ENCODE results near the gene PCOLCE2.

PCOLCE2 gene

DNA sequence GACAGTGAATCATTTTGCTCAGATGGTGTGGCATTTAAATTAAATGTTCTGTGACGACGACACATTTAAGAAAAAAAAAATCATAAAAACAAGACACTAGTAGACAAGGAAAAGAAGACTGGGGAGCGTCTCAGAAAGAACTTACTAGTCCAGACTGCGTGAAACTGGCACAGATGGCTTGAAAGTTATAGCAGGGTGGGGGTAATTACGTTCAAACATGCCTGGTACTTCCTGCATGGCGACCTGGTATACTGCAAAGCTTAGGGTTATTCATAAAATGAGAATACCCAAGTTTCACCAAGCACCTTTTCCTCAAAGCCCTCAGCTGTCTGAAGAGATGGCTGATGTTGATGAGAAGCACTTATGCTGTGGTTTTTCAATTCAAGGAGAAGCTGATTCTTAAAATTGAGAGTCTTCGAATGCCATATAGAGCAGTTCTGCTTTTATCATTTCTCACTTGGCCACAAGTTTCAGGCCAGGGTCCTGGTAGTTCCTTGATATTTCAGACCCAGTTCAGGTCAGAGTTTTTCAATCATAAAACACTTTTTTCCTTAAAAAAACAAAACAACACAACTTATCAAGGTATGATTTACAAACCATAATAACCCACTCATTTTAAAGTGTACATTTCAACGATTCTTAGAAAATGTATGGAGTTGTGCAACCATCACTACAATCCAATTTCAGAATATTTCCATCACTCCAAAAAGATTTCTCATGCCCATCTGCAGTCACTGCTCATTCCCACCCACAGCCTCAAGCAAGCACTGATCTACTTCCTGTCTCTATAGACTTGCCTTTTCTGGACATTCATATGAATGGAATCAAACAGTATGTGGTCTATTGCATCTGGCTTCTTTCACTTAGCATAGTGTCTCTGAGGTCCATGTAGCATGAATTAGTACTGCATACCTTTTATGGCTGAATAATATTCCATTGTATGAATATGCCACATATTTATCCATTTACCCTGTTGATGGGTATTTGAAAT is 24.7 kb downstream of the PCOLCE2 start:
- DNase-seq: peak; percentile 17

DNA sequence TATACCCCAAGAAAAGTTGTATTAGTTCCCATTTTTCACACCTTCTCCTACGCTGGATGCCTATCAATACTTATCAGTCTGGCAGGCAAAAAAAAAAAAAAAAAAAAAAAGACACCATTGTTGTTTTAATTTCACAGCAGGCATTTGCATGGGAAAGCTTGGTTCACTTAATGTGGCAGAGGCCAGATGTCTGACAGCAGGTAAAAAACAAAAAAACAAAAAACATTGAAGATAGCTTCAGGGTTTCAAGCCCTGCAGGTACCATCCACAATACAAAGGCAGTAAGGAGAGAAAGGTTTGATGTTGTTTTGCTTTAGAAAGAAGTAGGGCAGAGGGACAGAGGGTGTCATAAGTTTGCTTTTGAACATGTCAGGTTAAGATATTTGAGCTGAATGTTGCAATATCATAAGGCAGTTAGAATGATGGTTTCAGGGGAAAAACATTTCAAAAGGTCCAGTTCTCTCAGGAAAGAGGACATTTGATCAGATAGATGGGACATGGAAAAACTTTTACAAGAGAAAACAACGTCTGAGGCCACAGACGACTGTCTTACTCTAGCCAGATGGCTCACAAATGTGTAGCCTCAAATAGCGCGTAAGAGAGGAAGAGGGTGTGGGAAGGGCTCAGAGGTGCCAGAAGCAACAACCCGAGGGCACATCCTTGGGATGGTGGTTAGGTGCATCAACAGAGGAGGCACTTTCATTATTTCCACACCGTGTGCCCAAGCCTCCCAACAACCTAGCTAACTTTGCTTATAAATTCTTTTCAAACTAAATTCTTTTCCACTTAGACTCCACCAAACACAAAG is 25.7 kb downstream of the PCOLCE2 start:
- peak; percentile 69 for DNase-seq

DNA sequence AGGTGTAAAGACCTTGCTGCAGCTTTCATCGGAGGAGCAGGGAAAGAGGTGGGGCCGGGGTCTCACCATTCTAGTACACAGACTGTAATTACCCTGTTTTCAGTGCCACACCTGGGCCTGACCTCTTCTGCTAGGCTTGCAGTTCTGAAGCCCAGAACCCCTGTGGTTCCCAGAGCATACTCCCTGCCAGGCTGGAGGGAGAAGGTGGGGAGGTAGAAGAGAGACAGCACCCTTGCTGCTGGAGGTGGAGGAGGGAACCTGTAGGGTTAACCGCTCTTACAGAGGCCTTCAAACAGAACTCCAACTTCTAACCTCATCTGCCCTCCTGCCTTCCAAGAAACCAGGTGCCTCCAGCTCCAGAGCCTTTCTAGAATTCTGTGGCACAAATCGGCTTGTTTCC is 27.0 kb downstream of the PCOLCE2 start:
- DNase-seq: no peak

DNA sequence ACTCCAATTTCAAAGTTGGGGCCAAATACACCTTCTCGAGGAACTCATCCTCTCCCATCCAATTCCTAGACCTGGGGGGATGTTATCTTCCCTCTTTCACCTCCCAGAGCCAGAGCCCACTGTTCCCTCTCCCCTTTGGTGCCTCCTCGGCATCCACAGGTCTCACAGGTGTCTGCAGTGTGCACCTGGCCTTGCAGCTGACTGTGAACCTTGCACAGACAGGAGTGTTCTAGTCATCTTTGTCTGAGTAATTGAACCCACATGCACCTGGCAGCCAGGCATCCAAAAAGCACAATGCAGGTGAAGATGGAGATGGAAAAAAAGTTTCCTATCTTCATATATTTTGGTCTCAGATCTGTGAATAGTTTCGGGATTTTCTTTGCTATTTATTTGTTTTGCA is 30.8 kb downstream of the PCOLCE2 start:
- no peak for DNase-seq

DNA sequence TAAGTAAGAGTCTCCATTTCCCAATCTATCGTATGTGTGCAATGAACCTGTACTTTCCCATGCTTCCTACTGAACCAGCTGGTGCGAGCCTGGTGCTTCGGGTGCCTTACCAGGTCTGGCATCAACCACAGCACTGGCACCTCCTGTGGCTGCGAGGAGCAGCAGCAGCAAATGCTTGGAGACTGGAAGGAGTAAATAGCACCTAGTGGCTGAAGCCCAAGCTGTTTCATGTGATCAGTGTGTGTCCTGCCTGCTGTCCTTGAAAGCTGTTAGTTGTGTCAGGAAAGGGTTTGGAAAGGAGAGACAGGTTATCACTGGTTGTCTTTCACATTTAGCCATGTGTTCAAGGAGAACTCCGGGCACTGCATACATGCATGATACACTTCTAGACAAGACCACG is 31.8 kb downstream of the PCOLCE2 start:
- peak; percentile 98 for DNase-seq

DNA sequence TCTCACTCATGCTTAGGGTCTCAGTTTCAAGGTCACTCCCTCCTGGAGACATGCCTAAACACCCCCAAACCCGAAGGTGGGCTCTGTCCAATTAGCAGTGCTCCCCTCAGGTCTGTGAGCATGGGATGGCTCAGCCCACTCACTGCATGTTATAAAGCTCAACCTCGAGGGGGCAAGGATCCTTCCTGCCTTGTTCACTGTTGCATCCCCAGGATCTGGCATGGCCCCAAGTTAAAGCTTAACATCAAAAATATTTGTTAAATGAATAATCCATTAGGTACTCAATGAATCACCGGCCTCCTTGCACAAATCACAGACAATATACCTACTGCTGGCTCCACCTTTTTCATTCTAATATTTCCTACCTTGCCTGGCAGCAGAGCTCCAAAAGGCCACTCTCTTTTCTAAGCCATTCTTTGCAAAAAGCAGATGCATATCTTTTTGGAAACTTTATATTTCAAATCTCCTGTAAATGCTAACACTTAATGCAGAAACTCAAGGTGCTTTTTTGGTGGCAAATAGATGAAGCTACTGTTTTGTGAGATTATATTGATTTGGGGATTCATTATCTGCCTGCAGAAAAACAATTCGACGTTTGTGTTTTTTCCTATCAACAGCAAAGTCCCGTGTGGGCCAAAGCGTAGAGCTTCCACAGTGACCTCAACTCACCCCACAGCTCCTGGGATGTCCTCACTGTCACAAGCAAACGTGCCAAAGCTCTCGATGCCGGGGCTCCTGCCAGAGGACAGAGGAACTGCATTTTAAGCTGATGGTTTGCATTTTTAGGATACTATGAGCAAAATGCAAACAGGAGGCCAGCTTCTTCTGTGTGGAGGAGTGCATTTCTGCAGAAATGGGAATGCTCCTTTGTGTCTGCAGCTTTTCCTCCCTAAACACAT is 35.4 kb downstream of the PCOLCE2 start:
- DNase-seq: peak; percentile 73

DNA sequence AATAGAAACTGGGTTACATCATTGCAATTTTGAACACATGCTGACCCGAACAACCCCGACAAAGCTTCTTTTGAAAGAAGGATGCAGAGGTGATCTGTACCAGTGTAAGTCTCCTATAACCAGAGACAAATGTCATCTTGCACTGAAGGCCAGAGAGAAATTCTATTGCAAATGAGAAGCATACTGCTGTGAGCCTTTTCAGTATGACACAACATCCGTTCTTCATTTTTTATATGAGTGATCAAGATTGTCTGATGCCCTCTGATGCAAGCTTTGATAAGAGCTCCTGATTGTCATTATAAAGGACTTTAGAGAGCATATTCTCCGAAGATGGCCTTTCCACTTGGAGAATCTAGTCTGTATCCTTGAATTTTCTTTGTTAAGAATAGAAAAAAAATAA is 36.9 kb downstream of the PCOLCE2 start:
- DNase-seq: peak; percentile 58

DNA sequence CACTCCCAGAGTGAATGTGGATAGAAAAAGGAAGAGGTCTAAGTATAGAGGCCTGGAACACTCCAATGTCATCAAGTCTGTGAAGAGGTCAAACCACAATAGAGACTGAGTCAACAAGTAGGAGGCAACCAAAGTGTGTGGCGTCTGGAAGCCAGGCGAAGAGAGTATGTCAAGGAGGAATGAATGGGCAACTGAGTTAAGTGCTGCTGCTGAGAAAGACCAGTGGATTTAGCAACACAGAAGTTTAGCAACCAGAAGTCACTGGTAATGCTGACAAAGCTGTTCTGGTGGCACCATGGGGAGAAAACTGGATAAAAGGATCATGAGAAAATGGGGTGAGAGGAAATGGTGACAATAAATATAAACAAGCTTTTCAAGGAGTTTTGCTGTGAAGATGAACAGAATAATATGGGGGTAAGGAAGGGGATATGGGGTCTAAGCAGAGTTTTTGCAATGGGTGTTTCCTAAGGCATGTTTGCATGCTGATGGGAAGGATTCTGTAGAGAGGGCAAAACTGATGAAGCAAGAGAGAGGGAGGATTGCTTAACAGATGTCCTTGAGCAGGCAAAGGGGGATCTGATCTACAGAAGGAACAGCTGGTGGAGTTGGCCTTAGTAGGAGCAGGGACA is 38.4 kb downstream of the PCOLCE2 start:
- DNase-seq: peak; percentile 94

DNA sequence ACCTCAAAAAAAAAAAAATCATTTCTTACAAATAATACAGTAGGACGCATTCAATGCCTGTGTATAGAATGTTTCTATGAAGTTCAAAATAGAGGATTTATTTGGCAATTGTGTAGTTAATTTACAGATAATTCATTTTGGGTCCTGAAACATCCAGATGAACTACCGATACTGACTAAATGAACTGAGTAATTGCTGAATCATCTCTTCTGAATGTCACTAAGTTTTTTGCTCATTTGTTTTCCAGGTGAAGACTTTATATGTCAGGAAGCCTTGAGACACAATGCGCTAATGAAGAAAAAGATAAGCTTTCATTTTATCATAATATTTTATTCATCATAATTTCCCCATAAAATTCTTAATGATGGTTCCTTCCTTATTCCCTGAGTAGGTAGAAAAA is 39.7 kb downstream of the PCOLCE2 start:
- no peak for DNase-seq

DNA sequence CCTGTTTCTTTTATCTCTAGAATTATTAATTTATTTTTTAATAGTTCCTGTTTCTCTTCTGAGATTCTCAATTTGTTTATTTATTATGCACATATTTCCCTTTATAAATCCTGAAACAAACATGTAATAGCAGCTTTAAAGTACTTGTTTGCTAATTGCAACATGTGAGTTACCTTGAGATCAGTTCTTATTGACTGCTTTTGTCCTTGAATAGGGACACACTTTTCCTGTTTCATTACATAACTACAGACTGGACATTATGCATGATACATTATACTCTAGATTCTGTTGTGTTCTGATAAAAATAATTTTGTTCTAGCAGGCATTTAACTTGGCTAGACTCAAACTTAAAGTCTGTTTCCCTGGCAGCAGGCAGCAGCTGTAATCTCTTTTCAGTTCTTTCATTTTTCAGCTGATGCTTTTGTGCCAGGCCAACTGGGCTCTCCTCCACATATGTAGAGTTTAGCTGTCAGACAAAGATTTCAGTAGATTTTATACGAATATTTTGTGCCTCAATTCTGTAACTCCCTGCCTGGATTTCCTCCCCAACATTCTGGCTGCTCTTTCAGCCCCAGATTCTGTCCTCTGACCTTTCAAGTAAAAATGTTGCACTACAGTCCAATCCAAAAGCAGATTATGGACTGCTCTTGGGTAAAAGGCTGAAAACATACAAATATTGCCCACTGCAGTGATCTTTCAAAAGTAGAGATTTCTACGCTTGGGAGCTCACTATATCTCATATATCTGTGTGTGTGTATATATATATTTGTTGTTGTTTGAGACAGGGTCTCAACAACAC is 41.9 kb downstream of the PCOLCE2 start:
- DNase-seq: peak; percentile 11

DNA sequence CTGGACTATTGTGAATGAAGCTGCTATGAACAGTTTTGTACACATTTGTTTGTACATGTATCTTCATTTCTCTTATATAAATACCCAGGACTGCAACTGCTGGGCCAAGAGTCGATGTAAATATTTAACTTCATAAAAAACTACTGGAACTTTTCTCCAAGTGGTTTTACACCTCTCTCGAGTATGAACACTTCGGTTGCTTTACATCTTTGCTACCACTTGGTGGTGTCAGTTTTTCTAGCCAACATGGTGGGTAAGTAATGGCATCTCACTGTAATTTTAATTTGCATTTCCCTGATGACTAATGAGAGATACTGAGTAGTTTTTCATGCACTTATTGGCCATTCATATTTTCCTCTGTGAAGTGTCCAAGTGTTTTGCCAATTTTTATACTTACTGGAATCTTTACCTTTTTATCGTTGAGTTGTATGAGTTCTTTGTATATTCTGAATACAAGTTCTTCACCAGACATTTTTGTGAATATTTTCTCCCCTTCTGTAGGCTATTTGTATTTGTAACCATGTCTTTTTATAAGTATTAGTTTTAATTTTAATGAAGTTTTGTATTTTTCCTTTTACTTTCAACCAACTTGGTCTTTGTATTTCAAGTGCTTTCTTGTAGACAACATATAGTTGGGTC is 44.4 kb downstream of the PCOLCE2 start:
- DNase-seq: peak; percentile 38

DNA sequence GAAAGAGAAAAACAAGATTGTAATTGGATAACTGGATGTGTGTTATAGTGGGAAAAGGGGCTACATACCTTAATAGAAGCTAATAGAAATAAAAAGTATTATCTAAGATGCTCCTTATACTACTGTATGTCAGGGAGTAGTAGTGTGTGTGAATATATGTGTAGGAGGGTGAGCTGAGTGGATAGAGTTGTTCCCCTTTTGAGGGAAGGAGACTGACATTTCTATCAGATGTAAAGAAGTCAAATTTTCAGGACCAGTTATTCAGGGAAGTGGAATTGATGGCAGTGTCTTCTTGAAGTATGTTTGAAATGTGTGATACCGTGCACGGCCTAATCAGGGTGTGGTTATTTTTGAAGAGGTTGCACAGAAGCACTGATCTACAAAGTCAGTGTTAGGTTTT is 49.1 kb downstream of the PCOLCE2 start:
- DNase-seq: no peak

DNA sequence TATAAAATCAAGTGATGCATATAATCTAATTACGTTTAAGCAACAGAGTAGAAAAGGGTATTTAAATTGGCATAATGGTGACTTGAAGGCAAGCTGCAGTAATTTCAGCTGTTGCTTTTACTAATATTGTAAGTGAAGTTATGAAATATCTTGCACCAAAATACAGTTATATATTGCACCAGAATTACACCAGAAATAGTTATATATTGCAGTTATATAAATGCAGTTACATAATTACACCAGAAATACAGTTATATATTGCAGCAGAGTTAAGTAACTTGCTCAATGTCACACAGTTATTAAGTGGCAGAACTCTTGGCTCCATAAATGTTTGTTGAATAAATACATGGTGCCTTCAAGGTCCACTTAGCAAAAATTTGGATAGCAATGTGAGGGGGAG is 51.4 kb downstream of the PCOLCE2 start:
- no peak for DNase-seq

DNA sequence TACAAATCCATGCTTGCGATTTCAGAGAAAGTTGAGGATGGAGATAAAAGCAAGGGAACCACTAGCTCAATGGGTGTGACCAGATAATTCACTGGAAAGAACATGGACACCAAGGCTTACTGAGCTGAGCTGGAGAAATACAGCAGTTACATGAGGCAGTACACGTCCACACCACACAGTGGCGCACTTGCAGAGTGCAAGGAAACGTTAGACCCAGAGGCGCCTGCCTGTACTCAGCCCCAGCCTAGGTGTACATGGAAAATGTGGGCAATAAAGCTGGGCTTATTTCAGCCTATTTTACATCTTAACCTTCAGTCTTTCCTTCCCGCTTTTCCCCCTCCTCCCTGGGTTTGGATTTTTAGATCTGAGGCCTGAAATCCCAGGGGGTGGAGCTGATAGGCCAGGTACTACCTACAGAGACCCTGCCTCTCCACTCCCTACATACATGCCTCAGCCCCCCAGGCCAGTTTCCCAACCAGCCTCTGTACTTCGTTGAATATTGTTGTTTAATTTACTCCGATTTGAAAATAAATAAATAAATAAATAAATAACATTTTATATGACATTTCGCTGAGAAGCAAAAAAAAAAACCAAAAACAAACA is 60.1 kb downstream of the PCOLCE2 start:
- DNase-seq: peak; percentile 92

DNA sequence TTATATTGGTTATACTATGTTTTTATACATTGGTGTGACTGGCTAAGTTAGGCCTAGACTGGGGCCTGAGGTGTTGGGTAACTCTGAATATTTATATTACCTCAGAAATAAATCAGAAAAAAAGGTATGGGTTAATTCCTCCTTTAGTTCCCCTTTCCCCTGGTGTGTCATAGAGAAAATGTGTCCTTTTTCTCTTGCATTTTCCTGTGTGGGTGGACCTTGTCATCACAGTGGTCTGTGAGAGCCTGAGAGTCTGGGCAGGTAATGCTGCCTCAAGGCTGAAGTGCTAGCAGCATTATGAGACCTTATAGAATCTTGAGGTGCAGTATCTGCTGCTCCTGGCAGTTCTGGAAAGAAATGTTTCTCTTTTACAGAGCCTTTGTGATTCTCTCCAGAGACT is 69.7 kb downstream of the PCOLCE2 start:
- no peak for DNase-seq

DNA sequence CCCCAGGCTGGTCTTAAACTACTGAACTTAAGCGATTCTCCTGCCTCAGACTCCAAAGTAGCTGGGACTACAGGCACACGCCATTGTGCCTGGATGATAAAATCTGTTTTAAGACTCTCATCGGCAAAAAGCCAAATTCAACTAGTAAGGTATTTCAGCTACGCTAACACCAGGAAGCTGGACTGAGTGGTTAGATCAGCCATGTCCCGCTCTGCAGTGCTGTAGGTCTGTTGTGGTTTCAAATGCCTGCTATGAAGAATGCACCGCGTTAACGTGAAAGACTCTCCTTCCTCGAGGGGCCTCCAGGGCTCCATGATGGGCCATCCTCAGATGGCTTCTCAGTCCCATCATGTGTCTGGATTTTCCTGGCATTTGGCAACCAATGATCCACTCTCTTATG is 70.2 kb downstream of the PCOLCE2 start:
- no peak for DNase-seq

DNA sequence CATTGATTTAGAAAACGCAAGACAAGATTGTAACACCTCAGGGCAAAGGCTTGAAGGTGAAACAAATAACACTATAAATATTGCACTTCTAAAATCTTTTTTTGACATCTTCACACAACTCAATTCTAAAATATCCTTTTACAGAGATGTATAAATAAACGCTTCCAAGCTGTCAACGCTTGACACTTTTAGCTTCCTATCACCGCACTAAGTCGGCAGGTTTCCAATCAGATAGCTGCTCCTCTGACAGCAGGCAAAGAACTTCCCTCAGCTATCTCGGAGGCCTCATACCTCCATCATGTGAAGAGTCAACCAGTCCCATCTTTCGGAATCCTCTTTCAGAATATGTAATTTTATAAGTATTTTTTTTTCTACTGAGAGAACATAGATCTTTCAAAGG is 71.0 kb downstream of the PCOLCE2 start:
- no peak for DNase-seq

DNA sequence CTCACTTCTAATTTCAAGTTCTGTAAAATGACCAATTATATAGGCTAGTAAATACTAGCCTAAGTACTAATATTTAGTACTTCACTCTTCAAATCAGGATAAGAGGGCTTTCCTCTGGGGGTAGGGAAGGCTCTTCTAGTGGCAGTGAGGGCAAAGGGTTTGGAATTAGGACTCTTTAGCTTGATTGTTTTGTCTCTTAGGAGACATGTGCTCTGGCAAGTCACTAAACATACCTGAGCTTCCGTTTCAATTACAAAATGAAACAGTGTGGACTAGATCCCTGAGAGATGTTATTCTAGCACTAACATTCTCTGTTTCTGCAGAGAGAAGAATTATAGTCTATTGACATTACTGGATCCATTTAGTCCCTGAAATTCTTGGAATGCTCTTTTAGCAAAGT is 71.5 kb downstream of the PCOLCE2 start:
- DNase-seq: no peak

DNA sequence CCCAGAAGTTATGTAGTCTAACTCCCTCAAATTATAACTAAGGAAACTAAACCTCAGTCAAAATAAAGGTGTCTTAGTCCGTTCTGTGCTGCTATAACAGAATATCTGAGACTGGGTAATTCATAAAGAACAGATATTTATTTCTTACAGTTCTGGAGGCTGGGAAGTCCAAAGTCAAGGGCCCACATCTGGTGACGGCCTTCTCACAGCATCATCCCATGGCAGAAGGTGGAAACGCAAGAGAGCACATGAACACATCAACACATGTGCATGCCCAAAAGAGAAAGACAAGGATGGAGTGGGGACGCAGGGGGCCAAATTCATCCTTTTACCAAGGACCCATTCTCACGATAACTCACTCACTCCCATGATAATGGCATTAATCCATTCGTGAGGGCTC is 73.1 kb downstream of the PCOLCE2 start:
- DNase-seq: no peak

DNA sequence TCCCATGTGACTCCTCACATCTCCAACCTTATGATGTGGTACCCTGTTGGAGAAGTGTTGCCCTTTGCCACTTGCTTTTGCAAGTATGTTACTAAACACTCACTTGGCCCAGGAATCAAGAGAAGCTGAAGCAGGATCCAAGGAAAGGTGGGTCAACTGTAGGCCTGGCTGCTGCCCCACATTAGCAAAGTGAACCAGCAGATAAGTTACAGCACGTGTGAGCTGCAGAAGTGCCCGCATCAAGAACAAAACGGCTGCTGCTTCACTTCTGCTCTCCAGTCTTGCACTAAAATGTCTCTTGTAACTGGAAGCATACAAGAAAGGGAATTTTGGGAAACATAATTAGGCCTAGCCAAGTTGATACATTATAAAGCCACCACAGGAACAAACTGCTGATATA is 79.6 kb downstream of the PCOLCE2 start:
- DNase-seq: no peak

Data from NCI-H1694 treated with DMSO at 0.1 percent for 48 hours (cell line).